NB4 (cell line): ENCODE data around the gene CPLX1.

Experiments
- DNase-seq: peaks from one replicate; pipeline ENCODE4 v3.0.0; 2010; ENCODE audit warnings: low read depth
- H3K4me3 ChIP-seq: one replicate; pipeline ENCODE4 v1.5.1; 2011; ENCODE audit warnings: mild to moderate bottlenecking, low read depth, low read length, moderate library complexity
- CTCF ChIP-seq: IDR thresholded peaks from one replicate; pipeline ENCODE4 v1.5.1; 2012; ENCODE audit warnings: low read depth, low read length
- MAX ChIP-seq: IDR thresholded peaks from 2 replicates; pipeline ENCODE4 v1.6.1; 2011; ENCODE audit warnings: low read depth, low read length
- MYC ChIP-seq: IDR thresholded peaks from 2 replicates; pipeline ENCODE4 v1.6.1; 2011; ENCODE audit warnings: low read depth, low read length
- POLR2A ChIP-seq: IDR thresholded peaks from 2 replicates; pipeline ENCODE4 v1.6.1; 2011; ENCODE audit warnings: mild to moderate bottlenecking; ENCODE audit not compliant: insufficient read length; ENCODE audit errors: extremely low read depth

CPLX1 gene

GRCh38 chr4:825971-826330 lies at the start of gene CPLX1:
CPLX1 (minus strand) TSS chr4:826129; CDS start chr4:824522, 1,607 bp downstream.
- no peak for TF ChIP-seq POLR2A
- no peak for TF ChIP-seq MYC
- no peak for TF ChIP-seq CTCF
- H3K4me3 ChIP-seq, result no peak within 1 kb of the TSS
- DNase-seq, result no peak

- no peak for TF ChIP-seq MAX
- no peak for TF ChIP-seq CTCF
- no peak for TF ChIP-seq MYC
- no peak for TF ChIP-seq POLR2A
- no peak overlapping the region for H3K4me3 ChIP-seq
- DNase-seq, result no peak
Observed at GRCh38 chr4:874971-875817, 49.3 kb upstream of the CPLX1 start.

- DNase-seq, result no peak
- H3K4me3 ChIP-seq, result no peak overlapping the region
- TF ChIP-seq POLR2A, result no peak
- TF ChIP-seq CTCF, result no peak
- no peak for TF ChIP-seq MYC
- no peak for TF ChIP-seq MAX
Observed at GRCh38 chr4:874056-874455, 48.1 kb upstream of the CPLX1 start.

- no peak for DNase-seq
- no peak overlapping the region for H3K4me3 ChIP-seq
- no peak for TF ChIP-seq CTCF
- no peak for TF ChIP-seq MYC
- TF ChIP-seq POLR2A, result no peak
- TF ChIP-seq MAX, result no peak
Observed at GRCh38 chr4:872241-872981, 46.5 kb upstream of the CPLX1 start.

GRCh38 chr4:871484-871883 lies 45.6 kb upstream of the CPLX1 start:
- H3K4me3 ChIP-seq, result no peak overlapping the region
- no peak for DNase-seq
- no peak for TF ChIP-seq MAX
- TF ChIP-seq CTCF, result no peak
- TF ChIP-seq POLR2A, result no peak
- TF ChIP-seq MYC, result no peak
